Heart left ventricle (tissue), 16 donors: ENCODE results near the gene TEX38. TPM values are rescaled to one million over a fixed set of nuclear protein-coding genes. Genes with fewer than 3 reads are reported as not detected.

ENCODE experiments used
- ATAC-seq, 4 donors: fragments of 200-7000 bp; cut with Tn5 transposase; one replicate each; pipeline ENCODE4 v1.9.1; 2020 to 2022; ENCODE audit warnings: moderate library complexity in 4 of 4, mild to moderate bottlenecking in 3 of 4, moderate number of reproducible peaks in 1 of 4
- DNase-seq, 5 donors: peaks; one replicate each; pipeline ENCODE4 v3.0.0-alpha.2; 2020
- H3K27ac ChIP-seq, 12 donors: fragments of 200-600 bp; sonication (generic) in 4 of 12; one replicate each; pipeline versions ENCODE4 v1.5.0 to v1.8.0; 2016 to 2022; ENCODE audit warnings: mild to moderate bottlenecking in 2 of 12
- H3K27me3 ChIP-seq, 9 donors: fragments of 200-600 bp; sonication (generic) in 2 of 9; one replicate each; pipeline versions ENCODE4 v1.5.1 to v1.8.0; 2016 to 2022; ENCODE audit warnings: mild to moderate bottlenecking in 3 of 9
- H3K36me3 ChIP-seq, 9 donors: fragments of 200-600 bp; sonication (generic) in 2 of 9; one replicate each; pipeline versions ENCODE4 v1.5.0 to v1.8.0; 2018 to 2022; ENCODE audit warnings: mild to moderate bottlenecking in 2 of 9
- H3K4me1 ChIP-seq, 12 donors: fragments of 200-600 bp; sonication (generic) in 4 of 12; one replicate each; pipeline versions ENCODE4 v1.5.0 to v1.8.0; 2016 to 2022; ENCODE audit warnings: mild to moderate bottlenecking in 3 of 12
- H3K4me3 ChIP-seq, 12 donors: fragments of 200-600 bp; sonication (generic) in 4 of 12; one replicate each; pipeline versions ENCODE4 v1.5.0 to v1.8.0; 2017 to 2022; ENCODE audit warnings: mild to moderate bottlenecking in 9 of 12, moderate library complexity in 4 of 12
- H3K9me3 ChIP-seq, 12 donors: fragments of 200-600 bp; sonication (generic) in 4 of 12; one replicate each; pipeline versions ENCODE4 v1.5.0 to v1.8.0; 2016 to 2022; ENCODE audit warnings: mild to moderate bottlenecking in 1 of 12
- POLR2A ChIP-seq, 2 donors: fragments of 450-650 bp; IDR thresholded peaks; one replicate each; pipeline ENCODE4 v1.6.1; 2017; ENCODE audit warnings: antibody characterized with exemption in 2 of 2, mild to moderate bottlenecking in 2 of 2, moderate library complexity in 2 of 2
- WGBS, 4 donors: extraction: QIAGEN DNeasy Blood & Tissue Kit in 2 of 4; methylation state at CpG; one replicate each; pipeline versions ENCODE4 v1.1.5 to v1.1.7; 2013 to 2018; 5-methylcytosine and 5-hydroxymethylcytosine counted together
- intact Hi-C, 10 donors: fragments of 100-400 bp; cut with DNase I; formaldehyde crosslinking; loops; one replicate each; pipeline versions ENCODE4 v1.11.1 to v1.14.2; 2022
- polyA plus RNA-seq, 2 donors: library from polyadenylated mRNA; stranded (reverse); fragments of 200-250 nt; gene quantifications; one replicate each; pipeline ENCODE4 v1.2.3, GENCODE V29; 2013
- total RNA-seq, 9 donors: library from RNA; depleted of rRNA in 2 of 9; stranded (reverse); fragments of >200 nt in 2 of 9; fragmentation: NEBNext Ultra II Directional in 3 of 9; extraction: Animal tissue kit (Norgen Biotek cat#: 25700) in 3 of 9; gene quantifications; one replicate each; pipeline versions ENCODE4 v1.1.0 to v1.2.4, GENCODE V29; 2016 to 2023
- TF ChIP-seq, protein P1 (sequence below), 12 donors: fragments of 200-600 bp; sonication (generic) in 4 of 12; IDR thresholded peaks; one replicate each; pipeline versions ENCODE4 v1.5.0 to v1.8.0; 2018 to 2022; ENCODE audit warnings: antibody characterized with exemption in 12 of 12, mild to moderate bottlenecking in 5 of 12
- donor health status: ischemic (EF 13 %, LVEDD 7.1; RV severe dilation, severe dysfunction).
- donor health status: healthy with polysubstance abuse.
- donor health status: DM: no; HTN: yes; CAD: no.
- donor health status: DM: no; HTN: no; CAD: no.
- donor health status: ischemic (EF 25% LVEDD 6.9; RV normal size, moderate dysfunction).
- donor health status: ischemic (EF 25% LVEDD 5.7; RV mildly dilated, moderate dysfunction).
- donor health status: healthy.
- donor health status: DM: yes; HTN: yes; CAD: no.
- donor health status: ischemic (EF 35%, LVEDD 5.7; RV mildly dilated, moderate dysfunction).
- donor health status: nonischemic (EF 11% LVEDD 7.7; RV severe dilation, severe dysfunction).
- donor health status: DM: yes; HTN: yes; CAD: no.
- donor health status: PGD.
- donor health status: ischemic (EF 29% LVEDD 5.4; RV normal size, mild dysfunction).
- donor health status: nonischemic (EF 23%, LVEDD 6.1; RV moderate dilation, normal function).

TEX38 gene
- total and polyA plus RNA-seq, 11 donors, result 0.81 TPM; not detected in 10

DNA sequence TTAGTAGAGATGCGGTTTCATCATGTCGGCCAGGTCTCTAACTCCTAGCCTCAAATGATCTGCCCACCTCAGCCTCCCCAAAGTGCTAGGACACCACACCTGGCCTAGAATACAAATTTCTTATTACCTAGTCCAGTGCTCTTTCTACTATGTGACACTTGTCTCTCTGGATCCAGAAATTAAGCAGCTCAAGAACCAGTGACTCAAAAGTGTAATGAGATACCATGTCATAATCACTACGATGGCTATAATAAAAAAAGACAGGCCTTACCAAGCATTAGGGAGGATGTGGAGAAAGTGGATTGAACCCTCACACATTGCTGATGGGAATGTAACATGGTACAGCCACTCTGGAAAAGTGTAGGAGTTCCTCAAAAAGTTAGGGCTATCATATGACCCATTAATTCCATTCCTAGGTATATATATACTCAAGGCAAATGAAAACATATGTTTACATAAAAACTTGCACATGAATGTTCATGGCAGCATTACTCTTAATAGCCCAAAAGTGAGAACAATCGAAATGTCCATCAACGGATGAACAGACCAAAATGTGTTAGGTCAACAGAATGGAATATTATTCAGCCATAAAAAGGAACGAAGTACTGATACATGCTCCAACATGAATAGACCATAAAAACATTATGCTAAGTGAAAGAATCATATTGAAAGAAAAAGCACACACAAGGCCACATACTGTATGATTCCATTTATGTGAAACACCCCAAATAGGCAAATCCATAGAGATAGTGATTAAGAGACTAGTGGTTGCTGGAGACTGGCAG is 8.3 kb downstream of the TEX38 start:
- no peak for ATAC-seq
- TF ChIP-seq POLR2A (IDR thresholded peaks at IDR 0.05), result no peak
- TF ChIP-seq, protein P1, sequence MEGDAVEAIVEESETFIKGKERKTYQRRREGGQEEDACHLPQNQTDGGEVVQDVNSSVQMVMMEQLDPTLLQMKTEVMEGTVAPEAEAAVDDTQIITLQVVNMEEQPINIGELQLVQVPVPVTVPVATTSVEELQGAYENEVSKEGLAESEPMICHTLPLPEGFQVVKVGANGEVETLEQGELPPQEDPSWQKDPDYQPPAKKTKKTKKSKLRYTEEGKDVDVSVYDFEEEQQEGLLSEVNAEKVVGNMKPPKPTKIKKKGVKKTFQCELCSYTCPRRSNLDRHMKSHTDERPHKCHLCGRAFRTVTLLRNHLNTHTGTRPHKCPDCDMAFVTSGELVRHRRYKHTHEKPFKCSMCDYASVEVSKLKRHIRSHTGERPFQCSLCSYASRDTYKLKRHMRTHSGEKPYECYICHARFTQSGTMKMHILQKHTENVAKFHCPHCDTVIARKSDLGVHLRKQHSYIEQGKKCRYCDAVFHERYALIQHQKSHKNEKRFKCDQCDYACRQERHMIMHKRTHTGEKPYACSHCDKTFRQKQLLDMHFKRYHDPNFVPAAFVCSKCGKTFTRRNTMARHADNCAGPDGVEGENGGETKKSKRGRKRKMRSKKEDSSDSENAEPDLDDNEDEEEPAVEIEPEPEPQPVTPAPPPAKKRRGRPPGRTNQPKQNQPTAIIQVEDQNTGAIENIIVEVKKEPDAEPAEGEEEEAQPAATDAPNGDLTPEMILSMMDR (IDR thresholded peaks at IDR 0.05), result no peak
- Histone ChIP-seq H3K4me1 (peaks cover 0 to 13% (median 0%) of the 10 kb centered on the region in 12 donors), H3K27ac (no peak overlapping the region), H3K36me3 (peaks cover 0 to 100% (median 98%) of the 10 kb centered on the region in 9 donors), H3K27me3 (no peaks in the 10 kb centered on the region), H3K4me3 (no peak overlapping the region), H3K9me3 (no peaks in the 10 kb centered on the region)
- 95 to 99% (median 97%) methylated on average over 6 of the region's 6 CpGs for WGBS, 4 donors
- no peak for DNase-seq
- intact Hi-C loops, result no loop called here

DNA sequence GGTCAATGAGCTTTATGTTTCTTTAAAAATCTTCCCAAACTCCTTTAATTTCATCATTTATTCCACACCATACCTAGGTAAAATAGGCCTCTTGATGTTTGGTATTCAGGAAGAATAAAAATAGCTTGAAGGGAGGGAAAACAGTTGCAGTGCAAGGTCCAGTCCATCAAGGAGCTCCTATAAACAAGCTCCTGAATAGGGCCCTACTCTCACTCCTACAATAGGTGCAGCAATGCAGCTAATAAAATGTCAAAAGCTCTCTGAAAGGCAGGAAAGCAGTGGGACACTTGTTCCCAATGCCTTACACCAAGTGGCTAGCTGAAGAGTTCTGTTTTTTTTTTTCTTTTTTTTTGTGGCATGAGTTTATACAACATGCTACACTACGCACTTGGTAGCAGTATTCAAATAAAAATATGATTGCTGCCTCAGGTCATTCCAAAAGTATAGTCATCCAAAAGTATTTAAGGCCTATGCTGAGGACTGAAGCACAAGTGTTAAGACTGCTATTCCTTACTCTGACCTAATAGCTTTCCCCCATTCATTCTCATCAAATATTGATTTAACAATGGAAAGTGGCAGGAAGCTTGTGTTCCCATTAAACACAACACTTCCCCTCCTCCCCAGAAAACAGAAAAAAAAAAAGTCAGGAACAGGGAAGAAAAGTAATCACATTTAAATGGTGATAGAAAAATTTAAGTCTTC is 9.8 kb downstream of the TEX38 start:
- no peak for TF ChIP-seq POLR2A (IDR thresholded peaks at IDR 0.05)
- TF ChIP-seq, protein P1 (IDR thresholded peaks at IDR 0.05), result no peak
- H3K27ac ChIP-seq, result no peak overlapping the region
- no peak for DNase-seq
- H3K4me3 ChIP-seq, result no peak overlapping the region
- peaks cover 0 to 4% (median 0%) of the 10 kb centered on the region in 12 donors for H3K4me1 ChIP-seq
- intact Hi-C loops, result no loop called here
- no peaks in the 10 kb centered on the region for H3K27me3 ChIP-seq
- H3K36me3 ChIP-seq, result peaks cover 0 to 100% (median 96%) of the 10 kb centered on the region in 9 donors
- H3K9me3 ChIP-seq, result no peaks in the 10 kb centered on the region
- ATAC-seq, result no peak
- WGBS, 4 donors, result 83 to 89% (median 85%) methylated on average over 1 of the region's 1 CpG

DNA sequence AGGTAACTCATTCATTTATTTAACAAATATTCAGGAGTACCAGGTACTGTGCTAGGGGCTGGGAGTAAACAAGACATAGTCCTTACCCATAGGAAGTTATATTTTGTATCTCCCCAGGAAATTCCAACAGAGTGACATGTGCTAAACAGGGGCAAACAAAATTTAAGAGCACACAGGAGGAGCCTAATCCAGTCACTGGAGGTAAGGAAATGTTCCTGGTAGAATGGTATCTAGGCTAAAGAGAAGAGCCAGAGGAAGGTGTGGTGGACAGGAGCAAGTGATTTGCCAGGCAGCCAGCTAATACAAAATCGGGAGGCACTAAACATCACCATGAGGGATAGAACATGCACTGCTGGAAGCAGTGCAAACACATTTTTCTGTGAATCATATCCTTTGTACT is 10.4 kb downstream of the TEX38 start:
- intact Hi-C loops, result no loop called here
- Histone ChIP-seq H3K4me1 (peaks cover 0 to 9% (median 4%) of the 10 kb centered on the region in 12 donors), H3K27ac (no peak overlapping the region), H3K27me3 (no peaks in the 10 kb centered on the region), H3K36me3 (peaks cover 0 to 100% (median 97%) of the 10 kb centered on the region in 9 donors), H3K9me3 (no peaks in the 10 kb centered on the region), H3K4me3 (no peak overlapping the region)
- ATAC-seq (no peak), DNase-seq (no peak)
- 41 to 68% (median 57%) methylated on average over 1 of the region's 1 CpG for WGBS, 4 donors
- no peak for TF ChIP-seq POLR2A (IDR thresholded peaks at IDR 0.05)
- TF ChIP-seq, protein P1 (IDR thresholded peaks at IDR 0.05), result no peak

DNA sequence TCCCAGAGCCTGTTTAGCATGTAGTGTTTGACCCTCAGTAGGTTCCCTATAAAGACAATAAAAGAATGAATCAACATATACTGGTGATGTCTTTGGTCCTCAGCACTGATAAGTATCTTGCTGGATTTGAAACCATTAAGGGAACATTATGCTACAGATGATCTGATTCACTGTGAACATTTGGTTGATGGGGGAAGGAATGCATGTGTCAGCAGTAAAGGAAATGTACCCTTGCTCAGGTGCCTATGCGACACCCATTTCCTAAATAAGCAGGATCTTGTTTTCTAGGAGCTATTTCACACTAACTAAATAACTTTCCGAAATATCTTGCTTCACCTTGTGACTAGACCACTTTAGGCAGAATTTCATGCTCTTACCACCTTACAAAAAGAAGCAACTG is 13.0 kb downstream of the TEX38 start:
- H3K4me3 ChIP-seq, result no peak overlapping the region
- DNase-seq (no peak), ATAC-seq (no peak)
- no peaks in the 10 kb centered on the region for H3K9me3 ChIP-seq
- peaks cover 0 to 24% (median 8%) of the 10 kb centered on the region in 12 donors for H3K4me1 ChIP-seq
- H3K27me3 ChIP-seq, result no peaks in the 10 kb centered on the region
- peaks cover 0 to 100% (median 98%) of the 10 kb centered on the region in 9 donors for H3K36me3 ChIP-seq
- 96 to 99% (median 98%) methylated on average over 2 of the region's 2 CpGs for WGBS, 4 donors
- intact Hi-C loops, result no loop called here
- H3K27ac ChIP-seq, result no peak overlapping the region
- no peak for TF ChIP-seq POLR2A (IDR thresholded peaks at IDR 0.05)
- TF ChIP-seq, protein P1 (IDR thresholded peaks at IDR 0.05), result no peak
